H9 (cell line): ENCODE measurements around the gene PVR. TPM values are rescaled to one million over a fixed set of nuclear protein-coding genes. Genes with fewer than 3 reads are reported as not detected.

Source experiments
- DNase-seq: peaks from one replicate; pipeline ENCODE4 v3.0.0-alpha.2; 2017
- H2AFZ ChIP-seq: one replicate; pipeline ENCODE4 v1.6.1; 2013; ENCODE audit warnings: mild to moderate bottlenecking, low read length, control low read depth, moderate library complexity
- H2AK5ac ChIP-seq: 2 replicates; pipeline ENCODE4 v1.6.1; 2013; ENCODE audit warnings: low read length, control low read depth, mixed read lengths; ENCODE audit not compliant: insufficient read length
- H2BK120ac ChIP-seq: one replicate; pipeline ENCODE4 v1.6.1; 2013; ENCODE audit warnings: low read depth, mild to moderate bottlenecking, low read length, control low read depth, inconsistent platforms; ENCODE audit not compliant: poor library complexity, severe bottlenecking
- H2BK12ac ChIP-seq: 2 replicates; pipeline ENCODE4 v1.6.1; 2013; ENCODE audit warnings: low read length, control low read depth, mixed read lengths, low read depth; ENCODE audit not compliant: insufficient read length
- H2BK15ac ChIP-seq: 2 replicates; pipeline ENCODE4 v1.6.1; 2013; ENCODE audit warnings: low read depth, low read length, control low read depth
- H2BK20ac ChIP-seq: one replicate; pipeline ENCODE4 v1.6.1; 2013; ENCODE audit warnings: low read depth, mild to moderate bottlenecking, low read length, control low read depth, inconsistent platforms; ENCODE audit not compliant: poor library complexity, severe bottlenecking
- H2BK5ac ChIP-seq: 2 replicates; pipeline ENCODE4 v1.6.1; 2013; ENCODE audit warnings: low read length, control low read depth, mixed read lengths; ENCODE audit not compliant: insufficient read length
- H3K14ac ChIP-seq: 2 replicates; pipeline ENCODE4 v1.6.1; 2013; ENCODE audit warnings: low read length, control low read depth; ENCODE audit not compliant: insufficient read depth
- H3K18ac ChIP-seq: 2 replicates; pipeline ENCODE4 v1.6.1; 2013; ENCODE audit warnings: low read depth, mild to moderate bottlenecking, mixed read lengths, low read length, control low read depth; ENCODE audit not compliant: insufficient read length
- H3K23ac ChIP-seq: 2 replicates; pipeline ENCODE4 v1.6.1; 2013; ENCODE audit warnings: low read length, control low read depth, mixed read lengths, low read depth; ENCODE audit not compliant: insufficient read length
- H3K23me2 ChIP-seq: 2 replicates; pipeline ENCODE4 v1.6.1; 2013; ENCODE audit warnings: low read depth, mild to moderate bottlenecking, mixed read lengths, low read length, control low read depth; ENCODE audit not compliant: insufficient read length, poor library complexity, severe bottlenecking
- H3K27ac ChIP-seq: 2 replicates; pipeline ENCODE4 v1.5.1; 2013; ENCODE audit warnings: low read length, control low read depth, mixed read lengths, low read depth; ENCODE audit not compliant: insufficient read length
- H3K27me3 ChIP-seq: 2 replicates; pipeline ENCODE4 v1.6.1; 2013; ENCODE audit warnings: low read length, control low read depth, inconsistent platforms; ENCODE audit not compliant: insufficient read depth
- H3K4ac ChIP-seq: 2 replicates; pipeline ENCODE4 v1.6.1; 2013; ENCODE audit warnings: low read depth, mild to moderate bottlenecking, control low read depth, inconsistent platforms, low read length, moderate library complexity
- H3K4me1 ChIP-seq: 2 replicates; pipeline ENCODE4 v1.6.1; 2013; ENCODE audit warnings: low read length, control low read depth, inconsistent platforms; ENCODE audit not compliant: insufficient read depth
- H3K4me2 ChIP-seq: 2 replicates; pipeline ENCODE4 v1.6.1; 2013; ENCODE audit warnings: low read length, control low read depth, mixed read lengths; ENCODE audit not compliant: insufficient read length, insufficient read depth
- H3K56ac ChIP-seq: 2 replicates; pipeline ENCODE4 v1.6.1; 2013; ENCODE audit warnings: low read depth, mild to moderate bottlenecking, mixed read lengths, low read length, control low read depth; ENCODE audit not compliant: insufficient read length
- H3K79me1 ChIP-seq: 2 replicates; pipeline ENCODE4 v1.6.1; 2013; ENCODE audit warnings: low read depth, mild to moderate bottlenecking, moderate library complexity, low read length, control low read depth, inconsistent platforms; ENCODE audit not compliant: insufficient read depth, poor library complexity, severe bottlenecking
- H3K79me2 ChIP-seq: 2 replicates; pipeline ENCODE4 v1.6.1; 2013; ENCODE audit warnings: low read length, control low read depth, inconsistent platforms; ENCODE audit not compliant: insufficient read depth
- H3K9ac ChIP-seq: 2 replicates; pipeline ENCODE4 v1.6.1; 2013; ENCODE audit warnings: low read length, control low read depth, mixed read lengths; ENCODE audit not compliant: insufficient read length; ENCODE audit errors: extremely low read depth
- H3K9me3 ChIP-seq: one replicate; pipeline ENCODE4 v1.6.1; 2013; ENCODE audit warnings: low read depth, low read length, inconsistent platforms; ENCODE audit not compliant: control insufficient read depth
- H3T11ph ChIP-seq: one replicate; pipeline ENCODE4 v1.6.1; 2013; ENCODE audit warnings: mild to moderate bottlenecking, low read length, control low read depth, inconsistent platforms
- H4K20me1 ChIP-seq: one replicate; pipeline ENCODE4 v1.6.1; 2013; ENCODE audit not compliant: control insufficient read depth, insufficient read length, insufficient read depth
- H4K5ac ChIP-seq: 2 replicates; pipeline ENCODE4 v1.6.1; 2013; ENCODE audit warnings: low read depth, mild to moderate bottlenecking, mixed read lengths, low read length, control low read depth; ENCODE audit not compliant: insufficient read length
- H4K8ac ChIP-seq: replicated peaks from 2 replicates; pipeline ENCODE4 v1.6.1; 2013; ENCODE audit warnings: low read length, control low read depth, mixed read lengths, low read depth; ENCODE audit not compliant: insufficient read length
- H4K91ac ChIP-seq: 2 replicates; pipeline ENCODE4 v1.6.1; 2013; ENCODE audit warnings: low read depth, mild to moderate bottlenecking, moderate library complexity, mixed read lengths, low read length, control low read depth; ENCODE audit not compliant: insufficient read length
- H3K27ac Mint-ChIP-seq, 3 experiments: 2 replicates in 2 of 3; 3 replicates in 1 of 3; pipeline ENCODE4 v1.8.0; 2020 to 2021; ENCODE audit warnings: mixed read lengths in 3 of 3, mild to moderate bottlenecking in 1 of 3, moderate library complexity in 1 of 3
- H3K27me3 Mint-ChIP-seq: 2 replicates; pipeline ENCODE4 v1.8.0; 2021; ENCODE audit warnings: low read depth, mild to moderate bottlenecking, moderate library complexity, mixed read lengths
- H3K36me3 Mint-ChIP-seq, 3 experiments: 2 replicates in 2 of 3; 3 replicates in 1 of 3; pipeline ENCODE4 v1.8.0; 2020 to 2021; ENCODE audit warnings: low read depth in 3 of 3, mixed read lengths in 3 of 3; ENCODE audit not compliant: insufficient read depth in 1 of 3
- H3K4me1 Mint-ChIP-seq, 2 experiments: 2 replicates each; pipeline ENCODE4 v1.8.0; 2020; ENCODE audit warnings: mixed read lengths in 2 of 2
- H3K4me3 Mint-ChIP-seq, 2 experiments: 2 replicates in 1 of 2; 3 replicates in 1 of 2; pipeline ENCODE4 v1.8.0; 2020 to 2021; ENCODE audit warnings: mild to moderate bottlenecking in 2 of 2, mixed read lengths in 2 of 2, moderate library complexity in 1 of 2
- H3K9me3 Mint-ChIP-seq, 2 experiments: 2 replicates in 1 of 2; 3 replicates in 1 of 2; pipeline ENCODE4 v1.8.0; 2020; ENCODE audit warnings: mild to moderate bottlenecking in 2 of 2, mixed read lengths in 2 of 2, moderate library complexity in 1 of 2
- WGBS: extraction: QIAGEN DNeasy Blood & Tissue Kit; methylation state at CpG from one replicate; pipeline ENCODE4 v1.1.7; 2013; ENCODE audit warnings: missing lambda C conversion rate, low lambda C conversion rate, mixed read lengths; ENCODE audit not compliant: insufficient read length; ENCODE audit errors: extremely low coverage; 5-methylcytosine and 5-hydroxymethylcytosine counted together
- total RNA-seq: library from RNA; stranded (reverse); gene quantifications from 2 replicates; pipeline ENCODE4 v1.2.1, GENCODE V29; 2021
- TF ChIP-seq, protein P1 (sequence below): fragments of 200-600 bp; sonication (generic); conservative IDR thresholded peaks from 3 replicates; pipeline ENCODE4 v1.8.0; 2021; ENCODE audit warnings: antibody characterized with exemption, mild to moderate bottlenecking

The PVR gene
- total RNA-seq, 1 experiment from 2014 or later = 29.2 TPM

DNA sequence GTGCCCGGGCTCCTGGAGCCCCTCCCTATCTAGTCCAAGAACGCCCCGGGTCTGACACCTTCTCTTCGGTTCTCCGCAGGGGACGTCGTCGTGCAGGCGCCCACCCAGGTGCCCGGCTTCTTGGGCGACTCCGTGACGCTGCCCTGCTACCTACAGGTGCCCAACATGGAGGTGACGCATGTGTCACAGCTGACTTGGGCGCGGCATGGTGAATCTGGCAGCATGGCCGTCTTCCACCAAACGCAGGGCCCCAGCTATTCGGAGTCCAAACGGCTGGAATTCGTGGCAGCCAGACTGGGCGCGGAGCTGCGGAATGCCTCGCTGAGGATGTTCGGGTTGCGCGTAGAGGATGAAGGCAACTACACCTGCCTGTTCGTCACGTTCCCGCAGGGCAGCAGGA is 3.4 kb downstream of the PVR start:
- TF ChIP-seq, protein P1, sequence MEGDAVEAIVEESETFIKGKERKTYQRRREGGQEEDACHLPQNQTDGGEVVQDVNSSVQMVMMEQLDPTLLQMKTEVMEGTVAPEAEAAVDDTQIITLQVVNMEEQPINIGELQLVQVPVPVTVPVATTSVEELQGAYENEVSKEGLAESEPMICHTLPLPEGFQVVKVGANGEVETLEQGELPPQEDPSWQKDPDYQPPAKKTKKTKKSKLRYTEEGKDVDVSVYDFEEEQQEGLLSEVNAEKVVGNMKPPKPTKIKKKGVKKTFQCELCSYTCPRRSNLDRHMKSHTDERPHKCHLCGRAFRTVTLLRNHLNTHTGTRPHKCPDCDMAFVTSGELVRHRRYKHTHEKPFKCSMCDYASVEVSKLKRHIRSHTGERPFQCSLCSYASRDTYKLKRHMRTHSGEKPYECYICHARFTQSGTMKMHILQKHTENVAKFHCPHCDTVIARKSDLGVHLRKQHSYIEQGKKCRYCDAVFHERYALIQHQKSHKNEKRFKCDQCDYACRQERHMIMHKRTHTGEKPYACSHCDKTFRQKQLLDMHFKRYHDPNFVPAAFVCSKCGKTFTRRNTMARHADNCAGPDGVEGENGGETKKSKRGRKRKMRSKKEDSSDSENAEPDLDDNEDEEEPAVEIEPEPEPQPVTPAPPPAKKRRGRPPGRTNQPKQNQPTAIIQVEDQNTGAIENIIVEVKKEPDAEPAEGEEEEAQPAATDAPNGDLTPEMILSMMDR = no peak
- no CpG with 5 or more reads among the region's 31 CpGs for WGBS
- Histone ChIP-seq H2BK15ac (no peak overlapping the region), H3K79me1 (no peaks in the 10 kb centered on the region), H2BK120ac (no peak overlapping the region), H3K4ac (no peak overlapping the region), H3K56ac (no peak overlapping the region), H2BK20ac (no peak overlapping the region), H3K18ac (no peak overlapping the region), H3K9me3 (no peaks in the 10 kb centered on the region), H4K91ac (no peak overlapping the region), H3K27ac (no peak overlapping the region), H2AK5ac (no peak overlapping the region), H3K14ac (no peak overlapping the region), H2BK12ac (no peak overlapping the region), H3K23me2 (no peaks in the 10 kb centered on the region), H2AFZ (no peak overlapping the region), H3K79me2 (no peaks in the 10 kb centered on the region), H4K20me1 (no peaks in the 10 kb centered on the region), H3K4me1 (no peaks in the 10 kb centered on the region), H3K9ac (no peak overlapping the region), H3K4me2 (no peak overlapping the region), H3T11ph (no peak overlapping the region), H2BK5ac (no peak overlapping the region), H3K27me3 (no peaks in the 10 kb centered on the region; the same call in 1 of the 2 replicates), H4K5ac (no peak overlapping the region), H3K23ac (no peak overlapping the region), H4K8ac (no peak overlapping the region)
- Mint-ChIP-seq H3K27me3 (peaks cover 14% of the 10 kb centered on the region), H3K36me3 (peaks cover 20 to 50% (median 26%) of the 10 kb centered on the region in 3 experiments; a peak in 6 of 7 replicates), H3K27ac (peak overlapping the region in 1 of 3 experiments; percentile 79; a peak in 3 of 7 replicates), H3K4me1 (peaks cover 0 to 7% of the 10 kb centered on the region in 2 experiments; a peak in 2 of 4 replicates), H3K4me3 (no peak overlapping the region), H3K9me3 (no peaks in the 10 kb centered on the region)
- no peak for DNase-seq
